A549 (cell line): ENCODE data around the gene GLB1L2.

Source experiments
- BHLHE40 ChIP-seq: IDR thresholded peaks from 2 replicates; pipeline ENCODE4 v1.6.1; 2012; ENCODE audit warnings: low read depth, low read length, inconsistent platforms
- CHD2 ChIP-seq: fragments of 150-350 bp; IDR thresholded peaks from 2 replicates; pipeline ENCODE4 v1.6.1; 2014; ENCODE audit warnings: low read length; ENCODE audit not compliant: partially characterized antibody
- EP300 ChIP-seq, 2 experiments: fragments of >200 bp; sonication (Bioruptor Twin); formaldehyde crosslinking; IDR thresholded peaks; 2 replicates in 1 of 2; 3 replicates in 1 of 2; pipeline ENCODE4 v1.6.1; 2016 to 2017
- HDAC2 ChIP-seq: fragments of 200-600 bp; sonication (generic); IDR thresholded peaks from 2 replicates; pipeline ENCODE4 v1.6.1; 2016
- MAFK ChIP-seq: fragments of 450-650 bp; IDR thresholded peaks from 2 replicates; pipeline ENCODE4 v1.6.1; 2014; ENCODE audit not compliant: partially characterized antibody
- POLR2A ChIP-seq: IDR thresholded peaks from 2 replicates; pipeline ENCODE4 v1.6.1; 2012; ENCODE audit warnings: mild to moderate bottlenecking, low read length
- POLR2AphosphoS2 ChIP-seq: conservative IDR thresholded peaks from 2 replicates; pipeline ENCODE4 v1.6.1; 2012; ENCODE audit warnings: low read length, improper control_type of control experiment, inconsistent platforms
- TF ChIP-seq, protein P1 (sequence below): fragments of >200 bp; sonication (Bioruptor Twin); formaldehyde crosslinking; IDR thresholded peaks from 3 replicates; pipeline ENCODE4 v1.5.1; 2016
- TF ChIP-seq, protein P2 (sequence below): fragments of 200-600 bp; sonication (generic); IDR thresholded peaks from 2 replicates; pipeline ENCODE4 v1.6.1; 2016; ENCODE audit warnings: antibody characterized with exemption, mild to moderate bottlenecking, moderate library complexity
- TF ChIP-seq, protein P3 (sequence below): IDR thresholded peaks from 2 replicates; pipeline ENCODE4 v1.6.1; 2012

DNA sequence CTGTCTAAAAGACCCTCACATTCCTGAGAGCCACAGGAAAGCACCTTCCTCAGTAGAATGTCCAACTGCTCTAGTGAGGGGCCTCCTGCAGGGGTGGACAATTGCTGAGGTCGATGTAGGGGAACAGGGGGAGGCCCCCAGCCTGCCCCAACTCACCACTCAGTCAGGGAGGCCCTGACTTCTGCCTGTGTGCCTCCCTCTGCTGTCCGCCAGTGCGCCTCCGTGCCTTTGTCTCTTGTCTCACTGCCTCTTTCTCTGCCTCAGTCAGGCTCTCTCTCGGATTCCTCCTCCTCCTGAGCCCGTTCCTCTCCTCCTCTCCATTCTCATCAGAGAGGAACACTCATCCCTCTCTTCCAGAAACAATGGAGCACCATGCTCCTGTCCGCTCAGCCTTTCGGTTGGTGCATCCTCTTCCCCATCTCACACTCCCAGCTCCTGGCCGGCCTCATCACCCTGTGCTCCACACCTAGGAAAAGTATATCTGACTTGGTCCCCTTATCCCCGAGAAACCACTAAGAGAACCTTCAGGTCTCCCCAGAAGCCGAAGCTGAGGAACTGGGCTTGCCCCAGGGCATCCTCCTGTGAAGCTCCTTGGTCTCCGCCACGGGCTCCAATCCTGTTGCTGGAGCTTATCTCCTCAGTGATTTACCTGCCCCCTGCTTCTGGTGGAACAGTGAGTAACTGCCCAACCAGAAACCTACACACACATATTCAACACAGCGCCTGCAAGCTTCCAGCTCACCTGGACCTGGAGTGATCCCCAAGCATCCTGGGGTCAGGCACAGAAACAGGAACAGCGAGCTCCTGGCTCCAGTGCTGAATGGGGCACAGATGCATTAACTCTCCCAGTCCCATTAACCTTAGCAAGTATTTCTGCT is 78.0 kb downstream of the GLB1L2 start:
- TF ChIP-seq, protein P1, sequence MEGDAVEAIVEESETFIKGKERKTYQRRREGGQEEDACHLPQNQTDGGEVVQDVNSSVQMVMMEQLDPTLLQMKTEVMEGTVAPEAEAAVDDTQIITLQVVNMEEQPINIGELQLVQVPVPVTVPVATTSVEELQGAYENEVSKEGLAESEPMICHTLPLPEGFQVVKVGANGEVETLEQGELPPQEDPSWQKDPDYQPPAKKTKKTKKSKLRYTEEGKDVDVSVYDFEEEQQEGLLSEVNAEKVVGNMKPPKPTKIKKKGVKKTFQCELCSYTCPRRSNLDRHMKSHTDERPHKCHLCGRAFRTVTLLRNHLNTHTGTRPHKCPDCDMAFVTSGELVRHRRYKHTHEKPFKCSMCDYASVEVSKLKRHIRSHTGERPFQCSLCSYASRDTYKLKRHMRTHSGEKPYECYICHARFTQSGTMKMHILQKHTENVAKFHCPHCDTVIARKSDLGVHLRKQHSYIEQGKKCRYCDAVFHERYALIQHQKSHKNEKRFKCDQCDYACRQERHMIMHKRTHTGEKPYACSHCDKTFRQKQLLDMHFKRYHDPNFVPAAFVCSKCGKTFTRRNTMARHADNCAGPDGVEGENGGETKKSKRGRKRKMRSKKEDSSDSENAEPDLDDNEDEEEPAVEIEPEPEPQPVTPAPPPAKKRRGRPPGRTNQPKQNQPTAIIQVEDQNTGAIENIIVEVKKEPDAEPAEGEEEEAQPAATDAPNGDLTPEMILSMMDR, result no peak
- TF ChIP-seq, protein P2, sequence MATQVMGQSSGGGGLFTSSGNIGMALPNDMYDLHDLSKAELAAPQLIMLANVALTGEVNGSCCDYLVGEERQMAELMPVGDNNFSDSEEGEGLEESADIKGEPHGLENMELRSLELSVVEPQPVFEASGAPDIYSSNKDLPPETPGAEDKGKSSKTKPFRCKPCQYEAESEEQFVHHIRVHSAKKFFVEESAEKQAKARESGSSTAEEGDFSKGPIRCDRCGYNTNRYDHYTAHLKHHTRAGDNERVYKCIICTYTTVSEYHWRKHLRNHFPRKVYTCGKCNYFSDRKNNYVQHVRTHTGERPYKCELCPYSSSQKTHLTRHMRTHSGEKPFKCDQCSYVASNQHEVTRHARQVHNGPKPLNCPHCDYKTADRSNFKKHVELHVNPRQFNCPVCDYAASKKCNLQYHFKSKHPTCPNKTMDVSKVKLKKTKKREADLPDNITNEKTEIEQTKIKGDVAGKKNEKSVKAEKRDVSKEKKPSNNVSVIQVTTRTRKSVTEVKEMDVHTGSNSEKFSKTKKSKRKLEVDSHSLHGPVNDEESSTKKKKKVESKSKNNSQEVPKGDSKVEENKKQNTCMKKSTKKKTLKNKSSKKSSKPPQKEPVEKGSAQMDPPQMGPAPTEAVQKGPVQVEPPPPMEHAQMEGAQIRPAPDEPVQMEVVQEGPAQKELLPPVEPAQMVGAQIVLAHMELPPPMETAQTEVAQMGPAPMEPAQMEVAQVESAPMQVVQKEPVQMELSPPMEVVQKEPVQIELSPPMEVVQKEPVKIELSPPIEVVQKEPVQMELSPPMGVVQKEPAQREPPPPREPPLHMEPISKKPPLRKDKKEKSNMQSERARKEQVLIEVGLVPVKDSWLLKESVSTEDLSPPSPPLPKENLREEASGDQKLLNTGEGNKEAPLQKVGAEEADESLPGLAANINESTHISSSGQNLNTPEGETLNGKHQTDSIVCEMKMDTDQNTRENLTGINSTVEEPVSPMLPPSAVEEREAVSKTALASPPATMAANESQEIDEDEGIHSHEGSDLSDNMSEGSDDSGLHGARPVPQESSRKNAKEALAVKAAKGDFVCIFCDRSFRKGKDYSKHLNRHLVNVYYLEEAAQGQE, result no peak
- TF ChIP-seq HDAC2 (no peak), EP300 (IDR thresholded peaks at IDR 0.05) (no peak), POLR2AphosphoS2 (no peak), CHD2 (no peak), POLR2A (no peak), MAFK (no peak), BHLHE40 (no peak)
- TF ChIP-seq, protein P3, sequence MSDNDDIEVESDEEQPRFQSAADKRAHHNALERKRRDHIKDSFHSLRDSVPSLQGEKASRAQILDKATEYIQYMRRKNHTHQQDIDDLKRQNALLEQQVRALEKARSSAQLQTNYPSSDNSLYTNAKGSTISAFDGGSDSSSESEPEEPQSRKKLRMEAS, result no peak
